ACHN (cell line): ENCODE measurements around the gene ZNF831.
A peak's percentile ranks its signal among the peaks of the same experiment; 100 is the strongest.

Source experiments
- DNase-seq: peaks from one replicate; pipeline ENCODE4 v3.0.0-alpha.2; 2015
- in situ Hi-C: cut with HindIII; loops from 2 replicates; pipeline ENCODE4 v1.10.0; 2017; ENCODE audit warnings: low sequenced_read_pairs, low pct_ligation_motif_present, low pct_unique_long_range_greater_than_20kb

The ZNF831 gene

DNA sequence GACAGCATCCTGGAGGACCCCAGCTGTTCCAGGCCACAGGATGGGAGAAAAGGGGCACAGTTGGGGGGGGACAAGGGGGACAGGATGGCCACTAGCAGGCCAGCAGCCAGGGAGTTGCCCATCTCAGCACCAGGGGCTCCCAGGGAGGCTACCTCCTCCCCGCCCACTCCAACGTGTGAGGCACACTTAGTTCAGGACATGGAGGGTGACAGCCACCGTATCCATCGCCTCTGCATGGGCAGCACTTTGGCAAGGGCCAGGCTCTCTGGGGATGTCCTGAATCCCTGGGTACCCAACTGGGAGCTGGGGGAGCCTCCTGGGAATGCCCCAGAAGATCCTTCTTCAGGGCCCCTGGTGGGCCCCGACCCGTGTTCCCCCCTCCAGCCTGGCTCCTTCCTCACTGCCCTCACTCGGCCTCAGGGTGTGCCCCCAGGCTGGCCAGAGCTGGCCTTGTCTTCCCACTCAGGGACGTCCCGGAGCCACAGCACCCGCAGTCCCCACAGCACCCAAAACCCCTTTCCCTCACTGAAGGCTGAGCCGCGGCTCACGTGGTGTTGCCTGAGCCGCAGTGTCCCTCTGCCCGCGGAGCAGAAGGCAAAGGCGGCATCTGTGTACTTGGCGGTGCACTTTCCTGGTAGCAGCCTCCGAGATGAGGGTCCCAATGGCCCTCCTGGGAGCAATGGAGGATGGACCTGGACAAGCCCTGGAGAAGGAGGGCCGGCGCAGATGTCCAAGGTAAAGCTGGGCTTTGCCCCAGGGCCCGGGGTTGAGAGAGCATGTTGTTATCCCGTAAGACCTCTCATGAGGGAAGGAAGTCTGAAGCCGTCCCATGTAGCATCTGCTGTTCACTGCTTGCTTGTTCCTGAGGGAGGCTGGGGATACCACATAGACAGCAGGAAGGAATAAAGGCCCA lies 30.7 kb downstream of the ZNF831 start:
- in situ Hi-C loops, result no loop called here
- no peak for DNase-seq

DNA sequence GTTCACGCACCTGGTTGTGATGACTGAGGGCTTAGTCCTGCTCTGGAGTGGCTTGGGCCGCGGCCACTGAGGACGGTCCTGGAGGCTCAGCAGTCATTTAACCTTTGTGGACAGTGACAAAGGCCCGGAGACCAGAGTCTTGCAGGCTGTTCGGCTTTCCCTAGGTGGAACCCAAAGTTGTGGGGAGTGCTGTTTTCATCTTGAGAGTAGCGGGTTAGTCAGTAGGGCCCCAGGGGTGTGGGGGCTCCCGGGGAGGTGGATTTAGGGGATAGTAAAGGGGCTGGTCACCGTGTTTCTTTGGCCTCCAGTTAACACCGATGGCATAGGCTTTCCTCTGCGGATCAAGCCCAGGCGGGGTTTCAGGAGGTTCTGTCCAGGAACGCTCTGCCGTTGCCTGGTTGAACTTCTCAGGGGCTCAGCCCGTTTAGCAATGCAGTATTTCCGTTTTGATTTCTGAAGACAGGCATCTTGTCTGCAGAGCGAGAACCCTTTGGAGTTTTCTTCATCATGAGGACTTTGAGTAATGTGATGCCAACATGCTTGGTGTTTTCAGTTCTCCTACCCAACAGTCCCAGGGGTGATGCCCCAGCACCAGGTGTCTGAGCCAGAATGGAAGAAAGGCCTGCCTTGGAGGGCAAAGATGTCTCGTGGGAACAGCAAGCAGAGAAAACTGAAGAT lies 31.8 kb downstream of the ZNF831 start:
- DNase-seq, result no peak
- in situ Hi-C loops, result no loop called here

DNA sequence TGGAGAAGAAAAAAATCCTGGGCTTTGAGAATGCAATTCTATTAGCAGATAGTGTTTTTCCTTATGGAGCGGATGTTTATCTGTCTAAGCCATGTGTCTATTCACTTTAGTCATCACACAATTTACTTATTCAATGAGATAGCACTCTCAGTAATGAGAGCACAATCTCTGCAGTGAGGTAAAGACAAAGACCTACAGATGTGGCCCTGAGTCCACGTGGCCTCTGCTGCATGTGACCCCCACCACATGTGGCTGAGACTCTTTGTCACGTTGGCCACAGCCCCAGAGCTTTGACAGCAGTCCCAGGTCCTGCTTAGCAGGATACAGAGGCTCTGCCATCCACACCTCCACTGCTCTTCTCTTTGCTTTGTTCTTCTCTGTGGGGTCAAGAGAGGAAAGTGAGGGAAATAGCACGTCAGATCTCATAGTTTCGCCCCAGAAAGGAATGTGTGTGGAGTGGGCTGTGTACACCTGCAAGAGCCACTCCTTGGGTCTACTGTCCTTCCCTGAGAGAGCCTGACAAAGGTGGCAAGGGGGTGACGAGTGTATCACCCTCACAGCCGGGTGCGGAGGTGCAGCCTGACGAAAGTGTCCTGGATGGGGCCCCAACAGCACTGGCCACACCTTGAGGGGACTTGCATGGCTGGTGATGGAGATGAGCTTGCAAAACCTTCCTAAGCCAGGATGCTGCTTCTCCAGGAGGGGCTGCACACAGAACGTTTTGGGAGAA lies 40.7 kb downstream of the ZNF831 start:
- in situ Hi-C loops, result no loop called here

GRCh38 chr20:59205044-59205443 lies 41.4 kb downstream of the ZNF831 start:
- in situ Hi-C loops, result no loop called here
- DNase-seq, result no peak

More for the DNA sequence above, 40.7 kb downstream of the ZNF831 start:
- no peak for DNase-seq

DNA sequence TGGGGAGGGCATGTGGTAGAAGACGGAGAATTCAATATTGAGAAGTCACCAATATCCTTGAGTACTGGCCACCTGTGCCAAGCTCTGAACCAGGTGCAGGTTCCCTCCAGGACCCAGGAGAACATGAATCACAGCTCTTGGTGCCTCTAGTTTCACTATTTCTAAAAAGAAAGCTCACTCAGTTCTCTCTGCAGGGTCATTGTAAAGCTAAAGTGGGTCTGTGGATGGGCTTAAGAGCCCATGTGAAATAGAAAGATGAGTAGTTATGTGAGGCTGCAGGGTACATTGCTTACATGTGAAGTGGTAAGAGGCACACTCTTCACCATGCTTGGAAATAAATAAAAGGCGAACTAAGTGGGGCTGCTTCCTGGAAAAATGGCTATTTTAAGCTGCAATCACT lies 43.6 kb downstream of the ZNF831 start:
- in situ Hi-C loops, result no loop called here

GRCh38 chr20:59207742-59208357 lies 44.2 kb downstream of the ZNF831 start:
- peak; percentile 44 for DNase-seq
- in situ Hi-C loops, result no loop called here

More for the DNA sequence above, 43.6 kb downstream of the ZNF831 start:
- DNase-seq, result no peak

GRCh38 chr20:59210186-59210585 lies 46.6 kb downstream of the ZNF831 start:
- in situ Hi-C loops, result no loop called here
- no peak for DNase-seq

- in situ Hi-C loops, result no loop called here
Measured at GRCh38 chr20:59211208-59211765, 47.7 kb downstream of the ZNF831 start.

DNA sequence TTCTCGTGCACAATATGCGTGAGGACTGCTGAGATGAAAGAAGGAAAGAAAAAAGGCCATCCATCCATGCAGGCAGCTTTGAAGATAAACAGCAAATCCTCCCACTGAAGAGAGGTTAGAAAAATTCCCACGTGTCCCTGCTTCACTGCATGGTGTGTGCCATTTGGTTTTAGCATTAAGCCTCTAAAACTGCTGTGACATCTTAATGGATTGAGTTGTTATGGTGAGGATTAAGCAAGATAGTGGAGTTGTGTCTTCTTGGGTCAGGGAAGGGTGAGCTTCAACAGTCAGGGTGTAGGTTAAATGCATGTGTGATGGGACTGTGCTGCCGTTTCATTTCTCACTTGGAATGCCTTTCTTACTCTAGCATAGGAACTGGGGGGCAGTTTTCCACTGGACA lies 50.5 kb downstream of the ZNF831 start:
- in situ Hi-C loops, result no loop called here
- no peak for DNase-seq

More at GRCh38 chr20:59211208-59211765, 47.7 kb downstream of the ZNF831 start:
- no peak for DNase-seq

DNA sequence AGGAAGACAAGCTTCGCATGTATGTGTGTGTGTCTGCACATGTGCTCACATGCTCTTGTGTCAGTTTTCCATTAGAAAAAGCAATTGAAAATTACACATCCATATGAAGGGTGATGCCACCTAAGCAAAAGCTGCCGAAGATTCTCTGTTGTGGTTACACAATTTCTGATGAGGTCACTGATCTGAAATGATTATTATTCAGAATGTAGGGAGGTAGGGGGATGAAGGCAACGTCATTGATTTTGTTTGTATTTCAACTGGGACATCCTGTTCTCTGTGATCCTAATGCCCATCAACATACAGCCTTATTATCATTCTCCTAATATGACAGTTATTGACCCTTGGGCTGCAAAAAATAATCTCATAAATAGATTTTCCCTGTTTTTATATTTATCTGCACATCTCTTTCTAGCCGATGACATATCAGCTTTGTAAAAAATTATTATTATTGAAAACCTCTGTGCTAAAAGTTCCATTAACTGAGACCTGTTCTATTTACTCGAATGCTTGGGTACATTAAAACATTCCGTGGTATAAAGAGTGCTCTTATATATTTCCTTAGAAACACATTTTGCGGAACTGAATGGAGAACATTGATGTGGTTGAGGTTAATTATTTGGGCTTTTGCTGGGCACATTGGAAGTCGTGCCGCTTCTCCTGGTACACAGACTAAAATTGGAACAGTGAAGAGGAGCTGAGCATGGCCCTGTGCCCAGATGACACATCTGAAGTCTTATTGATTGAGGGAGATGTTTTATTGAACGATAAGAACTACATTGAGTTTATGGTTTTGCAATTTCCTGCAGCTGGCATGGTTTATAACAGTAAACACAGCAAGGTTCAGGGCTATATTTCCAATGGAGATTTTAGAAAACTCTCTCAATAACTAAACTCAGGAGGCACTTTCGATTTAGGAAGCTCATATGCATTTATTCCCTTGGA lies 51.3 kb downstream of the ZNF831 start:
- in situ Hi-C loops, result no loop called here
- no peak for DNase-seq

GRCh38 chr20:59217173-59217572 lies 53.6 kb downstream of the ZNF831 start:
- in situ Hi-C loops, result no loop called here

DNA sequence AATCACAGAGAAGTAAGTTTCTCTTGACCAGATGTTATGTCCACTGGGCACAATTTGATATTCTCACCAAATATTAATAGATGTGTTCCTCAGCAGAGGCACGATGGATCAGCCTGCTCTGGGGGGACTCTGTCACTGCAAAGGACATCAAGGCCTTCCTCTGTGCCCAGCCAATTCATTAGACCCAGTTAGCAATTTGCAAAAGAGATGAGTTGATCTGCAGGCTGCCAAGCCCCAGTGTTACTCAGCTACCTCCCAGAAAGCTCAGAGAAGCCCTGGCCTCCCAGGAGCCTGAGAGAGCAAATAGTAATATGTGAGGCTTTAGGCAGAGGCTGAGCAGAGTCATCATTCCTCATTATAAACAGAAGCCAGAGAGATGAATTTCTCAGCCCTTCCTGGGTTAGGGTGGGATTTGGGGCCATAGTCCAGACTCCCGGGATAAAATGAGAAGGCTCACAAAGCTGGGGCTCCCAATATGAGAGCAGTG lies 54.2 kb downstream of the ZNF831 start:
- DNase-seq, result no peak
- in situ Hi-C loops, result no loop called here

More at GRCh38 chr20:59217173-59217572, 53.6 kb downstream of the ZNF831 start:
- no peak for DNase-seq

GRCh38 chr20:59219211-59219610 lies 55.6 kb downstream of the ZNF831 start:
- DNase-seq, result no peak
- in situ Hi-C loops, result no loop called here

GRCh38 chr20:59220161-59220560 lies 56.5 kb downstream of the ZNF831 start:
- DNase-seq, result no peak
- in situ Hi-C loops, result no loop called here

DNA sequence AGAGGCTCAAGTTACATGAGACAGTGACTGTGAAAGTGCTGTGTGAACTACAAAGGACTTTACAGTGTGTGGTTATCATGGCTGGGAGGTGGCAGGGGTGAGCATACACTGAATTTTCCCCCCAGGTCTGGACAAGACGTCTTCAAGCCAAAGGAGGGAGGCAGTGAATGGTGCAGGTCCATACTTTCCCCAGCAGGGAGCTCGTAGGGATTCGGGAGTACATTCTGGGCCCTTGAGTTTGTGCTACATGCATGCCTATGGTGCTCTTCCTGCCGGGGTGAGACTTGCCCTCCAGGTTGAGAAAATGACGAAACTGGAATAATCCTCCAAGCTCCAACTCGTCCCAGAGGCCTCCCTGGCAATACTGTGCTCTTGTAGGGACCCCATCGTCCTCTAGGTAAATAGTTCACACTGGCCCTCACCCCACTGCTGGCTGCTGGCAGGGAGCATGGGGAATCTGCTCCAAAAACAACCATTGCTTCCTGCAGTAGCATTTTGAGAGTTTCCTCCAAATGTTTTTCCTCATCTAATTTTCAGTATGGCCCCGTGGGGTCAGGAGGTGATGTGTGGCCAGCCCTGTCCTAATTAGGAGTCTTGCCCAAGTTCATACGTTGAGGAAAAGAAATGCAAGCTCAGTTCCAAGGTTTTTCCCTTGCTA lies 57.6 kb downstream of the ZNF831 start:
- in situ Hi-C loops, result no loop called here
- no peak for DNase-seq

- in situ Hi-C loops, result no loop called here
- no peak for DNase-seq
Measured at GRCh38 chr20:59221707-59222252, 58.2 kb downstream of the ZNF831 start.
